Iris pigment epithelial cell (primary cell): Measurements from ENCODE around the gene PGAP6.

Experiments
- DNase-seq: peaks from one replicate; pipeline ENCODE4 v3.0.0-alpha.2; 2011; ENCODE audit warnings: low read depth

Gene PGAP6

DNA sequence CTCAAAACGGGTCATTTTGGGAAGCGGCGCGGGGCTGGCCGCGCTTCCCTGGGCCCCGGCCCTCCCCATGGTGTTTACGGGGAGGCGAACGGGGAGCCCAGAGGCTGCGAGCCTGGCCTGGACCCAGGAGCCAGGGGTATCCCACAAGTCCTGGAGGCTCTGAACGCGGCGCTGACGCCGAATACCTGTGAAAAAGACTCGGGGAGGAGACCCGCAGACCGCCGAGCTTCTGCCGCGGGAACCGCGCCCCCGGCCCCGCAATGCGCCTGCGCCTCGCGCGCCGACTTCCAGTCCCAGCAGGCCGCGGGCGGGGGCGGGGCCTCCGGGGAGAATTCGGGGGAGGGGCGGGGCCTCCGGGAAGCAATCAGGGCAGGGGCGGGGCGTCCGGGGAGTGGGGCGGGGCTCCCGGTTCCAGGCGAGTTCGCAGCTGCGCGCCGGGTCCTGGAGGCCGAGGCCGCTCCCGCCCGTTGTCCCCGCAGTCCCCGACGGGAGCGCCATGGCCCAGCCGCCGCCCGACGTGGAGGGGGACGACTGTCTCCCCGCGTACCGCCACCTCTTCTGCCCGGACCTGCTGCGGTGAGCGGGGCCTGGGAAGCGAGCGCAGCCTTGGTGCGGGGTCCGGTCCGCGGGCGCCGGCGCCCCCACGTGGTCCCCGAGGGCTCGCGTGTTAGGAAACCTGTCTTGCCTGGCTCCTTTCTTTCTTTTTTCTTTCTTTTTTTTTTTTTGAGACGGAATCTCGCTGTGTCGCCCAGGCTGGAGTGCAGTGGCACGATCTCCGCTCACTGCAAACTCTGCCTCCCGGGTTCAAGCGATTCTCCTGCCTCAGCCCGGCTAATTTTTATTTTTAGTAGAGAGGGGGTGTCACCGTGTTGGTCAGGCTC, 19.9 kb upstream of the PGAP6 start, which contains the start of gene DECR2:
TSS of gene DECR2 (plus strand) at position 418 of the 881 bp plus-strand sequence. CDS start at position 497, 79 bp downstream.
- DNase-seq = peak; percentile 90

DNA sequence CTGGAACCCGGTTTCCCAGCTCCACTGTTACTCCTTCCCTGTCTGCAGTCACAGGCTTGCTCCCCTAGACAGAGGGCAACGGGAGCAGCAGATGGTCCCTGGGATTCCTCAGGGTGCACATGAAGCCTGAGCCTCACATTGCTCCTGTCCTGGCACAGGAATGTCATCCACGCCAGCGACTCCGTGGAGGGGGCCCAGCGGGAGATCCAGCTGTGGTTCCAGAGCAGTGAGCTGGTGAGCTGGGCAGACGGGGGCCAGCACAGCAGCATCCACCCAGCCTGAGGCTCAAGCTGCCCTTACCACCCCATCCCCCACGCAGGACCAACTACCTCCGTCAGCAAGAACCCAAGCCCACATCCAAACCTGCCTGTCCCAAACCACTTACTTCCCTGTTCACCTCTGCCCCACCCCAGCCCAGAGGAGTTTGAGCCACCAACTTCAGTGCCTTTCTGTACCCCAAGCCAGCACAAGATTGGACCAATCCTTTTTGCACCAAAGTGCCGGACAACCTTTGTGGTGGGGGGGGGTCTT, 18.3 kb upstream of the PGAP6 start:
- DNase-seq = no peak

DNA sequence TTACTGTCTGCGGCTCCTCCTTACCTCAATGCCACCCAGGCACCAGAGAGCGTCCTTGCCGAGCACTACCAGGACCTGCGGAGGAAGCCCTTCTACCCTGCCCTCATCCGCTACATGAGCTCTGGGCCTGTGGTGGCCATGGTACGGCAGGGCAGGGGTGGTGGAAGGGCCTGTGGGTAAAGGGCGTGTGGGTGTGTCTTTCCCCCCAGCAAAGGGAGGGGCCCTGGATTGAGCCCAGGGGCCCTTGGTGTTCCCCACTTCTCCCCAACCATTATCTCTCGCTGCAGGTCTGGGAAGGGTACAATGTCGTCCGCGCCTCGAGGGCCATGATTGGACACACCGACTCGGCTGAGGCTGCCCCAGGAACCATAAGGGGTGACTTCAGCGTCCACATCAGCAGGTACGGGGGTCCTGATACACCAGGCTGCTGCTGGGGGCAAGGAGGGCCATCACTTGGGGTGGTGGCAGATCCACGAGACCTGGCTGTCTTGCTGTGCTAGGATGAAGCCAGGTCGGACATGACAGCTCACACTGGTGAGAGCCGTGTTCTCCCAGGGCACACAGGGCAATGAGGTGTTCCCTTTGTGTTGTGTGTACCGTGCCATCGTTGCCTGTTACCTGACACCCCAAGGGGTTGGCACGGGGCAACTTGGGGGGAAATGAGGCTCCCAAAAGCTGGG, 17.7 kb upstream of the PGAP6 start:
- DNase-seq = no peak

DNA sequence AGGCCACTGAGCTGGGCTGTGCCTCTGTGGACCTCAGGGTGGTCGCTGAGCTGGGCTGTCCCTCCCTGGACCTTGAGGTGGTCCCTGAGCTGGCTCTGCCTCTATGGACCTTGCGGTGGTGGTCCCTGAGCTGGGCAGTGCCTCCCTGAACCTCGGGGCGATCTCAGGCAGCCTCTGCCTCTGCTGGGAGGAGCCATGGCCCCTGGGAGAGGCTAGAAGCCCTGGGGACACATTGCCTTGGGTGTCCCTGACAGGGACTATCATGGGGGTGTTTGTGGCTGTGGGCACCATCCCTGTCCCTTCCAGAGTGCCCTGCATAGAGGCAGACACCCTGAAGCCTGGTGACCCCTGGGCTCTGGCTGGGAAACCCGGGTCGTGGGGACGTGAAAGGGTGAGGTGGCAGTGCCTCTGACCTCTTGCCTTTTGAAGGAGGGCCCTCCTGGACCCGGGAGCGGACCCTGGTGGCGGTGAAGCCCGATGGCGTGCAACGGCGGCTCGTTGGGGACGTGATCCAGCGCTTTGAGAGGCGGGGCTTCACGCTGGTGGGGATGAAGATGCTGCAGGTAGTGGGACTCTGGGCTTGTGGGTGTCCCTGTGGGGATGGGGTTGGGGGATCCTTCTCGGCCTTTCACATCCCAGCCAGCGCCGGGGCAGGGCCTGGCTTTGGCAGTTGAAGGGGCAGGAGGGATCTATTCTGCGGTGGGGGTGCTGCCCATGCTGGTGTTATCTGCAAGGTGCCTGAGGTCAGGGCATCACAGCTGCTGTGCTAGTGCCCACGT, 17.0 kb upstream of the PGAP6 start:
- no peak for DNase-seq

DNA sequence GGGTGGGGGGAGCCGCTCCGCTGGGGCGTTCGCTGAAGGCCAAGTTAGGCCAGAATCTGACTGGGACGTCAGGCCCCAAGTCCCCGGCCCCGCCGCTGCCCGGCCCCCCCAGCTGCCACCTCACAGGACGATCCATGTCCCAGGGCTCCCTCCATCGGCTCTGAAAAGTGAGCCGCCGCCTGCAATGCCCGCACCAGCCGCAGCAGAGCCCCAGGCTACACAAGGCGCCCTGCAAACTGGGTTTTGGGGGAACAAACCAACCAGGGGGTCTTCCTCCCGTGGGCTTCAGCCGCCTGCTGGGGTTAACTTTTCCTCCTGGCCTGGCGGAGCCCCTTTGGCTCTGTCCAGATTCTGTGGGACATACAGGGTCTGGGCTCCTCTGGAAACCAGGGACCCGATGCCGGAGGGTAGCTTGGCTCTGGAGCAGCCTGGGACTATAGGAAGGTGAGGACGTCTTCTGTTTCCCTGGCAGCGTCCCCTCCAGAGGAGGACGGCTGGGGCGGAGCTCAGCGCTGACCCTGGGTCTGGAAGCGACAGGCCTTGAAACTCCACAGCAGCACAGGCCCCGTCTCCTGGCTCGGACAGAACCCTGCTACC, 16.1 kb upstream of the PGAP6 start:
- peak; percentile 60 for DNase-seq

DNA sequence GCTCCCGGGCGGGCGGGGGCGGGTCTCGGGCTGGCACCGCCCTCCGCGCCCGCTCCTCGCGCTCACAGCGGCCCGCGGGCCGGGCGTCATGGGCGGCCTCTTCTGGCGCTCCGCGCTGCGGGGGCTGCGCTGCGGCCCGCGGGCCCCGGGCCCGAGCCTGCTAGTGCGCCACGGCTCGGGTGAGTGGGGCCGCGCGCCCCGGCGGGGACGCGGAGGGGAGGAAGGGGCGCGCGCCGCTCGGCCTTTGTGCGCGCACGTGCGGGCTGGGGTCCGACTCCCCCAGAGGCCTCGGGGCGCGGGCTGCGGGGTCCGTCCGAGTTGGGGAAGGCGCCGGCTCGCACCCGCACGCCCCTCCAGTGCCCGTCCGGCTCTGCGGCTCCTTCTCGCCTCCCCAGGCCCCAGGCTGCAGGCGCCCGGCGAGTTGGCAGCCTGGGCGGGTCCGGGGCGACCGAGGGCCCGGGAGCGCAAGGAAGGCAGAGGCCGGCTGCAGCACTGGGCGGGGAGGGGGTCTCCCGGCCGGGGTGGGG, 15.4 kb upstream of the PGAP6 start, which contains the start of gene NME4:
TSS of gene NME4 (plus strand) at position 65 of the 527 bp plus-strand sequence. CDS start at position 89, 24 bp downstream.
- no peak for DNase-seq

DNA sequence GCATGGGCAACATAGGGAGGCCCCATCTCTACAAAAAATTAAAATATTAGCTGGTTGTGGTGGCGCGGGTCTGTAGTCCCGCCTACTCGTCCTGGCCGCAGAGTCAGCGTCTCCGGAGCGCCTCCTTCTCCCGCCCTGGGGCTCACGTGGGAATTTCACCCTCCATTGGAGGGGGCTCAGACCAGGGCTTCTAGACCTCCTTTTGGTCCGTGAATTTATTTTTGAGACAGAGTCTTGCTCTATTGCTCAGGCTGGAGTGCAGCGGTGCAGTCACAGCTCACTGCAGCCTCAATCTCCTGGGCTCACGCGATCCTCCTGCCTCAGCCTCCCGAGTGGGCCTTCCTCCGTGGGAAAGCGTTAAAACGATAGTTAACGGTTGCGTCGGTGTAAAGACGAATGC, 14.8 kb upstream of the PGAP6 start:
- peak; percentile 55 for DNase-seq

DNA sequence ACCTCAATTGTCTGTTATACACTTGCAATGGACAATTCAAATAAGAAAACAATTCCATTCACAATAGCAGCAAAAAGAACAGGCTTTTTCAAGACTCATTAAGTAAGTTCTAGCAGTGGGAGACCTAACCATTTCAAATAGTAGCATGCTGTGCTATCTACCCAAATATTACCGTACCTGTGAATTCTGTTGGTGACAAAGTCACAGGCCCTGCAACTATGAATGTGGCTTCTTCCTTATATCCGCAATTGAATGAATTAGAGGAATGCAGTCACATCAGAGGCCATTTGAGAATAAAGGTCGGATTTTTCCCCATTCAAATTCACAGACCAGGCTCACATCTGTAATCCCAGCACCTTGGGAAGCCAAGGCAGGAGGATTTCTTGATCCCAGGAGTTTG, 14.4 kb upstream of the PGAP6 start:
- DNase-seq = no peak

DNA sequence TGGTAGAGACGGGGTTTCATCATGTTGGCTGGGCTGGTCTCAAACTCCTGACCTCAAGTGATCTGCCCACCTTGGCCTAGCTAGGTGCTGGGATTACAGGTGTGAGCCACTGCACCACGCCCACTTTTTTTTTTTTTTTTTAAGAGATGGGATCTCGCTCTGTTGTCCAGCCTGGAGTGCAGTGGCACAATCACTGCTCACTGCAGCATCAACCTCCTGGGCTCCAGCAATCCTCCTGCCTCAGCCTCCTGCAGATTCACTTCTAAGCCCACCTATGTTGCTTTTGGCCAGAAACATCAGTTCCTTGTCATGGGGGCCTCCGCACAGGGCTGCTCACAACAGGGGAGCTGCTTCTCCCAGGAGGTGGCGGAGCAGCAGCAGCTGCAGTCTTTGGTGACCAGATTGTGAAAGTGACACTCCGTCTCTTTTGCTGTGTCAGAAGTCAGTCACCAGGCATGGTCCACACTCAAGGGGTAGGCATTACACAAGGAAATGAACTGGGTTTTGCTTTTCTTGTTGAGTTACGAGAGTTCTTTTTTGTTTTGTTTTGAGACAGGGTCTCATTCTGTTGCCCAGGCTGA, 10.8 kb upstream of the PGAP6 start:
- DNase-seq = no peak

DNA sequence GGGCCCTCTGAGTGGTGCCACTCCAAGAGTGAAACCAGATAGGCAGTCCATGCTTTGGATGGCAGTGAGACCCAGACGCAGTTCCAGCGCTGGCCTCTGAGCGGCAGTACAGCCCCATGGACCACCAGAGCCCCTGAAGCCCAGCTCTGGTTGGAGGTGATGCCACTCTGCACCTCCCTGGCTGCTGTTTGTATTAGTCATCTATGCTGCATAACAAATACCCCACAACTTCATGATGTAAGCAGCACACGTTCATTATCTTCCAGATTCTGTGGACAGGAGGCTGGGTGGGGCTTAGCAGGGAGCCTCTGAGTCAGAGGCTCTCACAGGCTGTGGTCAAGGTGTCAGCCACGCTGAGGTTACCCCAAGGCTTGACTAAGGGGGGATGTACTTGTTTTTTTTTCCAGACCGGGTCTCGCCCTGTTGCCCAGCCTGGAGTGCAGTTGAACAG, 10.1 kb upstream of the PGAP6 start:
- peak; percentile 80 for DNase-seq

DNA sequence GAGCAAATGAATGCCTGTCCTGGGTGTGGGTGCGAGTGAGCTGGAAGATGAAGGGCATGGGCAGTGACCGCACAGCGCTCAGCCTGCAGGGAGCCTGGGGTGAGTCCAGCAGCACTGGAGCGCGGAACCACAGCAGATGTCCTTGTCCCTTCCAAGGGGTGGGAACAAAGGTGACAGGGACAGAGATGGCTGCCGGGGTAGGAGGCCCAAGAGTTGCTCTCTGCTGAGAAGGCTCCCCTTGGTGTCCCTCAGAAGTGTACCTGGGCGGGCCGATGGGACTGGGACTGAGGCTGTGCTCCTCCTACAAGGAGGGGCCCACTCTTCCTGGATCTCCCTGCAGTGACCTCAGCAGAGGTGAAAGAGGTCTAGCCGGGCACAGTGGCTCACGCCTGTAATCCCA, 7.6 kb upstream of the PGAP6 start:
- DNase-seq = no peak

DNA sequence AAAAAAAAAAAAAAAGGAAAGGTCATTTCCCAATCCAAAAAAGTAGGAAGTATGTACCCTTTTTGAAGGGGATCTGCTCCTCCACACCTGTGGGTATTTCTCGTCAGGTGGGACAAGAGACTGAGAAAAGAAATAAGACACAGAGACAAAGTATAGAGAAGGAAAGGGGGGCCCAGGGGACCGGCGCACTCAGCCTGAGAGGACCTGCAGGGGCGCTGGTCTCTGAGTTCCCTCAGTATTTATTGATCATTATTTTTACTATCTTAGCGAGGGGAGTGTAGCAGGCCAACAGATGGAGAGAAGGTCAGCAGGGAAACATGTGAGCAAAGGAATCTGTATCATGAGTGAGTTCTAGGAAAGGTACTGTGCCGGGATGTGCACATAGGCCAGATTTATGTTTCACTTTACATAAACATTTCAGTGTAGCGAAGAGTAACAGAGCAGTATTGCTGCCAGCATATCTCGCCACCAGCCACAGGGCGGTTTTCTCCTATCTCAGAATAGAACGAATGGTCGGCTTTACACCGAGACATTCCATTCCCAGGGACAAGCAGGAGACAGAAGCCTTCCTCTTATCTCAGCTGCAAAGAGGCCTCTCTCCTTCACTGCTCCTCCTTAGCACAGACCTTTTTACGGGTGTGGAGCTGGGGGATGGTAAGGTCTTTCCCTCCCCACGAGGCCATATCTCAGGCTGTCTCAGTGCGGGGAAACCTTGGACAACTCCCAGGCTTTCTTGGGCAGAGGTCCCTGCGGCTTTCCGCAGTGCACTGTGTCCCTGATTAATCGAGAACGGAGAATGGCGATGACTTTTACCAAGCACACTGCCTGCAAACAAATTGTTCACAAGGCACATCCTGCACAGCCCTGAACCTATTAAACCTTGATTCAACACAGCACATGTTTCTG, 6.2 kb upstream of the PGAP6 start:
- peak; percentile 47 for DNase-seq

DNA sequence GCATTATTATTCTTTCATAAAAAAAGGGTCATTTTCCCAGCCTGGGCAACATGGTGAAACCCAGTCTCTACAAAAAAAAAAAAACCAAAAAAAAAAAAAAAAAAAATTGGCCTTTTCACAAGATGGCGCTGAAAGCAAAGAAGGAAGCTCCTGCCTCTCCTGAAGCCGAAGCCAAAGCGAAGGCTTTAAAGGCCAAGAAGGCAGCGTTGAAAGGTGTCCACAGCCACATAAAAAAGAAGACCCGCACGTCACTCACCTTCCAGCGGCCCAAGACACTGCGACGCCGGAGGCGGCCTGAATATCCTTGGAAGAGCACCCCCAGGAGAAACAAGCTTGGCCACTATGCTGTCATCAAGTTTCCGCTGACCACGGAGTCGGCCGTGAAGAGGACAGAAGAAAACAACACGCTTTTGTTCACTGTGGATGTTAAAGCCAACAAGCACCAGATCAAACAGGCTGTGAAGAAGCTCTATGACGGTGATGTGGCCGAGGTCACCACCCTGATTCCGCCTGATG, 4.9 kb upstream of the PGAP6 start:
- no peak for DNase-seq

DNA sequence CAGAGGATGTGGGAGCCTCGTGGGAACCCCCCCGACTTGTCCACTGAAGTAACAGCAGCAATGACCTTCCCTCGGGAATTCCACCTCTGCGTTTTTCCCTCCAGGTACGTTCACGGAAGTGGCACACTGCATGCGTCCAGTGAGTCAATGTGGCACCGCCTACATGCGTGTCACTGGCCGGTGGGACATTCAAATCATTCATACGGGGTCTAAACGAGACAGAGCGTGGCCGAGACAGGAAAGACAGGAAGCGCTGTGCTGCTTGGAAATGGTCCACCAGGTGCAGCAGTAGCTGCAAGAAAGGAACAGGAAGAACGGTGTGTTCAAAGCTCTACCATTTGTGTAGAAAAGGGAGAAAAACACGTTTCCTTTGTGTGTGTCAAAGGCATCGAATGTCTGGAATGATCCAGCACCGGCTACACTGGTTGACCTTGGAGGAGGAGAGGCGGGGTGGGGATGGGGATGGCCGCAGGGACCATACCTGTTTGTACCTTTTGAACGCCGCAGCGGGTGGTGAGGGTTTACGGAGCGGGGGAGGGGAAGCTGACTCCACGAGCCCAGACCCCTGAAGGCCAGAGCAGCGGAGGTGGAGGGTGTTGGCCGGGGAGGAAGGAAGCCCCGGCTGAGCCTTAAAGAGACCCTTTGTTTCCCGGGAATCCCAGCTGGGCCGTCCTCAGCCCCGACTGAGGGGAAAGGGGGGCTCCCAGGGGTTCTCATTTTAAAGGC, 1.7 kb upstream of the PGAP6 start:
- no peak for DNase-seq

DNA sequence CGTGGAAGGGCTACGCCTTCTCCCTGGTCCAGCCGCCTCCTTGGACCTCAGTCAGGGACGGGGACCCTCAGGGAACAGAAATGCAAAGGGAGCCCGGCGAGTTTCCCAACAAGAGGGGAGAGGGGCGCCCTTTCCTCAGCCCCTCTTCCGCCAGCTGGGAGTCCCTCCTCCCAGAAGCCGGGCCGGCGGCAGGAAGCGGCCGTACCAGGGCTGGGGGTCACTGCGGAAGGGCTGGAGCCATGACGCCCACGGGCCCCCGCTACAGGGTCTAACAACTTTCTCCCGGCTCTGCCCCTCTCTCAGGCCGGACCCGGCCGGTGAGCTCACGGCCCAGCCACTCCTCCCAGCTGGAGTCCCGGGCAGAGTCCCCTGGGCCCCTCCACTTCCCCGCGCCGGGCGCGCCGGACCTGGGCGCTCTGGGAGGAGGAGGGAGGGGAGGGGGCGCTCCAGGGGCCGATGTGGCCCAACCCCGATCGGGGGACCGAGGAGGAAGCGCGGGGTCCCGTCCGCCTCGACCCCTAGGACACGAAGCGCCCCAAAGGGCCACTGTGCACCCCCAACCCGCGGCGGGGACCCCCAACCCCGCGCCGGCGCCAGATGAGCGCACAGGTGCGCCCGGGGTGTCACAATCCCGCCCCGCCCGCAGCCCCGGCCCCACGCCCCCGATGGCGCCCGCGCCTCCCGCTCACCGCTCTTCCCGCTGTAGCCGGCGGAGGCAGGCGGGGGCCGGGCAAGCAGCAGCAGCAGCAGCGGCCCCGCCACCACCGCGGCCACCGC, 578 bp downstream of the PGAP6 start:
- DNase-seq = no peak

DNA sequence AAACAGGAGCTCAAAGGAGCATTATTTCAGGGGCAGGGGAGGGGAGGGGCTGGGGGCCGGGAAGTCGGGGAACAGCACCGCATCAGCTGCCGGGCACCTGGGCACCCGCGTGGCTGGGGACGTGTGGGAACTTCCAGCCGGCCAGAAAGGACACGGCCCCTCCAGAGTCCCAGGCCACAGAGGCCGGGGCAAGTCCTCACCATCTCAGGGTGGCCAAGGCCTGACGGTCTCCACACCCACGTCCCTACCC, 1.1 kb downstream of the PGAP6 start:
- no peak for DNase-seq

DNA sequence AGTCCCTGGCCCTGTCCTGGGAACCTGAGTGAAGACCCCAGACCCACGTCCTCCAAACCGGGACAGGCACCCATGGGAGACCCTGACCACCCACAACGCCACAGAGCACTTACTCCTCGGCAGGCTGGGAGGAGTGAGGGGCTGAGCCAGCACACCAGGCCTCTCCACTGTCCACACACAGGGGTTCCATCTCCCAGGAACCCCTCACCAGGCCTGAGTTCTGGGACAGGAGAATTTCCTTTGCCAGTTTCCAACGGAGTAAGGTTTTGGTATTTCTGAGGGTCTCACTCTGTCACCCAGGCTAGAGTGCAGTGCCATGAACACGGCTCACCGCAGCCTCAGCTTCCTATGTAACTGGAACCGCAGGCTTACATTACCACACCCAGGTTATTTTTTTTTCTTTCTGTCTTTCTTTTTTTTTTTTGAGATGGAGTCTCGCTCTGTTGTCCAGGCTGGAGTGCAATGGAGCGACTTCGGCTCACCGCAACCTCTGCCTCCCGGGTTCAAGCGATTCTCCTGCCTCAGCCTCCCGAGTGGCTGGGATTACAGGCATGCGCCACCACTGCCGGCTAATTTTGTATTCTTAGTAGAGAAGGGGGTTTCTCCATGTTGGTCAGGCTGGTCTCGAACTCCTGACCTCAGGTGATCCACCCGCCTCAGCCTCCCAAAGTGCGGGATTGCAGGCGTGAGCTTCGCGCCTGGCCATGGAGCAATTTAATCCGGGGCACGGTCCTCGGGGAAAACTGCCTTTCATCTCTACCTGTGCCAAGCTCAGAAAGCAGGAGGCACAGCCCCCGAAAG, 1.6 kb downstream of the PGAP6 start:
- DNase-seq = no peak
